NCI-H69 (cell line): ENCODE measurements around the gene SIVA1.

Source experiments
- DNase-seq: peaks from one replicate; lab custom pipeline; 2025; lab: John Stamatoyannopoulos, UW

Gene SIVA1

DNA sequence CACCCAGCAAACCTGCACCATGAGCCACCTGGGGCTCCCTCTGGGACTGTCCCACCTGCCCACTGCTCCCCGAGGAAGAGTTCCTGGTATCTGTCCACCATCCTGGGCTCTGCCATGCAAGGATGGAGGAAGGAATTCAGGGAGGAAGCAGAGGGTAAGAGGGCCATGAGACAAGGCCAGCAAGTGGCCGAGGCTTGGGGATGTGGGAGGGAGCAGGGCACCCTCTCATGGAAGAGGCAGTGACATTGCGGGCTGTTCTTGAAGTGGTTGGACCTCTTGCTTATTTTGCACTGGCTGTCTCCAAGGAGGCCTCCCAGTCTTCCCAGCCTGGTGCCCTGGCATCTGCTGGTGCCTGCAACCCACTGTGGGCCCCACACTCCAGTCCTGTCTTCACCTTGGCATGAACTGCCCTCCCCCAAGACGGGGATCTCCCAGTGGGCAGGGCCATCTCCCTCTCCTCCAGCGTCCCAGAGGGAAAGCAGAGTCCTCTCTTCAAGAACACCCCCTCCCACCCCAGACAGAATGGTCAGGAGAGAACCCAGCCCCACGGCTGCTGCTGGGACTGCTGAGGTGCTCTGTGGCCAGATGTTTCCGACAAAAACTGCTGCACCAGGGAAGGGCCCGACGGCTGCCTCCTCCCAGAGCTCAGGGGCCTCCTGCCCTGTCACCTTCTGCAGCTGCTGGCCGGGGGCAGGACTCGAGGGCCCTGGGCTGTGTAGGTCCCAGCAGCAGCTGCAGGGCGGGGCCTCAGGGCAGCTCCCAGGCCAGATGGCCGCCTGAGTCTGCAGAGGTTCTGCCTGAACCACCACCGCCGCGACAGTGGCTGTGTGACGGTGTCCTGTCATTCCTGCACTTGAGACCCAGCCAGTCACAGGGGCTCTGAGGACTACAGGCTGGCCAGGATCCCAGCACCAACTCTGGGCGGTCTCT lies 44.4 kb downstream of the SIVA1 start:
- DNase-seq, result no peak

DNA sequence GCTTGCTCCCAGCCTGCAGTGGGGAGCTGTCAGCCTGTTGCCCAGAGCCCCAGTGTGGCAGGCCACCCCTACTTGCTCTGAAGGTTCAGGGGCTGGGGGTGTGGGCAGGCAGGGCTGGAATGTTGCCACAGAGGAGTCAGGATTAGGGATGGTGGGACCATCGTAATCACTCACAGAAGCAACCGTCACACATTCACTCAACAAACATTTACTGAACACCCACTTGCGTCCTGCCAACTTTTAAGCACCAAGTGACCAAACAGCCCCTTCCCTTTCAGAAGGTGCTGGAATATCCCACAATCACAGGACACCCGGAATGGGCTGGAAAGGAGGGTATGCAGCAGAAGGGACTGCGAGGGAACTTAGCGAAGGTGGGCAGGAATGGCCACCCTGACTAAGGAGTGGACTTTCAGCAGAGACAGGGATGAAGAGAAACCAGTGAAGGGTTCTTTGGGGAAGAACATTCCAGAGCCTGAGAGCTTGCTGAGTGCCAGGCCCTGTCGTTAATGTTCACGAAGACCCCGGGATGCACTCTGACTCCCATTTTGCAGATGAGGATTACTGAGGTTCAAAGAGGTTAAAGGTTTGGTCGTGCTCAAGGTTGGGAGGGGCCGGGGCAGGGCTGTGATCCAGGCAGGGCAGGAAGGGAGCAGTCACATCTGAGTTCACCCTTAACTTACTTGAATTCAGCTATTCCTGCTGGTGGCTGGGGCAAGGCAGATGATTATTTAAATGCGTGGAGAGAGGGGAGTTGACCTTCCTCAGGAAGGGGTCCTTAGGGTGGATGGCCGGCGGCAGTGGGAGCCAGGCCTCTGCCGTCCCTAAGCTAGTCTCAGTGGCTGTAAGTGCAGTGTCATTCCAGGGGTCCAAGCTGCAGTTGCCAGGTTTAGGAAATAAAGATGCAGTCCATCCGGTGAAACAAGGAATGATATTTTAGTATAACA lies 45.6 kb downstream of the SIVA1 start:
- no peak for DNase-seq

DNA sequence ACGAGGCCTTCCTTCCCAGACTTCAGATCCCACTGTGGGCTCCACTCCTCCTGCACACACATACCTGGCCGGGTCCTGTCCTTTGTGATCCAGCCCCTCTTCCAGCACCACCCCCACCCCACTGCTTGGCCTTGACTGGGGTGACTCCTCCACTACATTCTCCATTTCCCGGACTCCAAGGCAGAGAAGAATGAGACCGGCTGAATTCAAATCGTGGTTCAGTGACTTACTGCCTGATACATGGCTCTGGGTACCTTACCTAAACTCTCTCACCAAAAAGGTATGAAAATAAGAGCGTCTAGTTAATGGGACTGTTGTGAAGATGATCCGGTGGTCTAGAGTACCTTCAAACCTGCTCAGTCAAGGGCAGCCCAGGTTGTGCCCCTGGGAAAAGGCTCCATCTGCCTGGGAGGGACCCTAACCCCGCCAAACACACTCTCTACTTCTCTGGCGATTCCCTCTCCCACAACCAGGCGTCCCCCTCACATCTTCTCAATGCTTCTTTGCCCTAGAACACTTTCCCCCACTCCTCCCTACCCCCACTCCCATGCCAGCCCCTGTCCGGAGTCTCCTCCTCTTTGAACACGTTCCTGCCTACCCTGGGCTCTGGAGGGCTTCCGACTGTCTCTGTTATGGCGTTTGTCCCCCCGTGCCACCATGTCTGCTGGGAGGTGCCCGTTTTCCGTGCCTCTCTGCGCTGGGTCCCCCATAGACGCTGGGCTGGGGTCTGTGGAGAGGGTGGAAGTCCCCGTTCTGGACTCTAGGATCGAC lies 46.5 kb downstream of the SIVA1 start:
- DNase-seq, result no peak

DNA sequence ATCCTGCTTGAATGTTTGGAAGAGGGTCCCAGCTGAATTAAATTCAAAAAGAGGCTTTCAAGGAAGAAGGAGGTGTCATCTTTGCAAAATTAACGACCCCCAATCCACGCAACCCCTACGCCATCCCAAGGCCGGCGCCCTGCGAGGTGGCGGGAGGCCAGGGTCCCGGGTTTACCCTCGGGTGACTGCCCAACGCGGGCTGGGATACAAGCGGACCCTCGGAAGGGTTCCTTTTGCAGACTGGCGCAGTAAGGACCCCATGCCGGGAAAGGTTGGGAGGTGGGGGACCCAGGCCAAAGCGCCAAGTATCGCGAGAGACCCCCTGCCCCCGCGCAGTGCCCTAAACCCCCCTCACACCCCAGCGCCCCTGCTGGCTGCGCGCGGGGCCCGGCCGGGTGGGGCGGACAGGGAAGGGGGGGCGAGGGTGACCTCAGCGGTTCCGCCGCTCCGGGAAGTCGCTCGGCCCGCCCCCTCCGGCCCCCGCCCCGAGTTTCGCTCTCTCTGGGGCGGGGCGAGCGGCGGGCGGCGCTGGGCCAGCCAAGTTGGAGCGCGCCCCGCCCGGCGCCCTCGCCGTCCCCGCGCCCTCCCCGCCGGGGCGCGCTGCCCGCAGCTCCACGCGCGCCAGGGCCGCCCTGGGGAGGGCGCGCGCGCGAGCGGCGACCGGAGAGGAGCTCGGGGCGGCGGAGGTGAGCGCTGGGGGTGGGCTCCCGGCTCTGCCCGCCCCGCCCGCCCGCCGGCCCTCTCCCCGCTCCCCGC lies 47.2 kb downstream of the SIVA1 start:
- DNase-seq, result peak; percentile 90

DNA sequence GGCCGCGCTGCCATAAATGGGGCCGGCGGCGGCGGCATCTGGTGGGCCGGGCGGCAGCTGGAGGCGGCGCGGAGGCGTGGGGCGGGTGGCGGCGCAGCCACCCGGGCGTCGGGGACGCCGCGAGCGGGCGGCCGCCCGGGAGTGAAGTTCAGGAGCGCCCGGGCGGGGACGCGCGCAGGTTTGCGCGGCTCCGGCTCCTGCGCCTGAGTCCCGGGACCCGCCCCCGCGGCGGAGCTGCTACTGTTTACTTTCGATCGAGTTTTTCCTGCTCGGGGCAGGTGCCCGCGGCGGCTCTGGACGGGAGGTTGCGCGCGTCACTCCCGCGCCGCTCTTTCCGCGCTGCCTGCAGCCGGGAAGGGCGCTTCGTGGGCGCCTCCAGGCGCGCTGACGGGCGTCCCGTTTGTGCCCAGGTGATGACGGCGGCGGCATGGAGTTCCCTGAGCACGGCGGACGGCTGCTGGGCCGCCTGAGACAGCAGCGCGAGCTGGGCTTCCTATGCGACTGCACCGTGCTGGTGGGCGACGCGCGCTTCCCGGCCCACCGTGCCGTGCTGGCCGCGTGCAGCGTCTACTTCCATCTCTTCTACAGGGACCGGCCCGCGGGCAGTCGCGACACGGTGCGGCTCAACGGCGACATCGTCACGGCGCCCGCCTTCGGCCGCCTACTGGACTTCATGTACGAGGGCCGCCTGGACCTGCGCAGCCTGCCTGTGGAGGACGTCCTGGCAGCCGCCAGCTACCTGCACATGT lies 48.0 kb downstream of the SIVA1 start, which contains the start of gene ZBTB42:
Gene ZBTB42, plus strand, starts transcription at position 331 of the 749 bp plus-strand sequence. Its CDS starts 97 bp downstream, at position 428.
- DNase-seq, result peak; percentile 90

DNA sequence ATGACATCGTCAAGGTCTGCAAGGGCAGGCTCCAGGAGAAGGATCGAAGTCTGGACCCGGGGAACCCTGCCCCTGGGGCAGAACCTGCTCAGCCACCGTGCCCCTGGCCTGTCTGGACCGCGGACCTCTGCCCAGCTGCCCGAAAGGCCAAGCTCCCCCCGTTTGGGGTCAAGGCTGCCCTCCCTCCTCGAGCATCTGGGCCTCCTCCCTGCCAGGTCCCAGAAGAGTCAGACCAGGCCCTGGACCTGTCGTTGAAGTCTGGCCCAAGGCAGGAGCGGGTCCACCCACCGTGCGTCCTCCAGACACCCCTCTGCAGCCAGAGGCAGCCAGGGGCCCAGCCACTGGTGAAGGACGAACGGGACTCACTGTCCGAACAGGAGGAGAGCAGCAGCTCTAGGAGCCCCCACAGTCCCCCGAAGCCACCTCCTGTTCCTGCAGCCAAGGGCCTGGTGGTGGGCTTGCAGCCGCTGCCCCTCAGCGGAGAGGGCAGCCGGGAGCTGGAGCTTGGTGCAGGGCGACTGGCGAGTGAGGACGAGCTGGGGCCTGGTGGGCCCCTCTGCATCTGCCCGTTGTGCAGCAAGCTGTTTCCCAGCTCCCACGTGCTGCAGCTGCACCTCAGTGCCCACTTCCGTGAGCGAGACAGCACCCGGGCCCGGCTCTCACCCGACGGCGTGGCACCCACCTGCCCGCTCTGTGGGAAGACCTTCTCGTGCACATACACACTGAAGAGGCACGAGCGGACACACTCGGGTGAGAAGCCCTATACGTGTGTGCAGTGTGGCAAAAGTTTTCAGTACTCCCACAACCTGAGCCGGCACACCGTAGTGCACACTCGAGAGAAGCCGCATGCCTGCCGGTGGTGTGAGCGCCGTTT lies 48.8 kb downstream of the SIVA1 start:
- DNase-seq, result no peak

DNA sequence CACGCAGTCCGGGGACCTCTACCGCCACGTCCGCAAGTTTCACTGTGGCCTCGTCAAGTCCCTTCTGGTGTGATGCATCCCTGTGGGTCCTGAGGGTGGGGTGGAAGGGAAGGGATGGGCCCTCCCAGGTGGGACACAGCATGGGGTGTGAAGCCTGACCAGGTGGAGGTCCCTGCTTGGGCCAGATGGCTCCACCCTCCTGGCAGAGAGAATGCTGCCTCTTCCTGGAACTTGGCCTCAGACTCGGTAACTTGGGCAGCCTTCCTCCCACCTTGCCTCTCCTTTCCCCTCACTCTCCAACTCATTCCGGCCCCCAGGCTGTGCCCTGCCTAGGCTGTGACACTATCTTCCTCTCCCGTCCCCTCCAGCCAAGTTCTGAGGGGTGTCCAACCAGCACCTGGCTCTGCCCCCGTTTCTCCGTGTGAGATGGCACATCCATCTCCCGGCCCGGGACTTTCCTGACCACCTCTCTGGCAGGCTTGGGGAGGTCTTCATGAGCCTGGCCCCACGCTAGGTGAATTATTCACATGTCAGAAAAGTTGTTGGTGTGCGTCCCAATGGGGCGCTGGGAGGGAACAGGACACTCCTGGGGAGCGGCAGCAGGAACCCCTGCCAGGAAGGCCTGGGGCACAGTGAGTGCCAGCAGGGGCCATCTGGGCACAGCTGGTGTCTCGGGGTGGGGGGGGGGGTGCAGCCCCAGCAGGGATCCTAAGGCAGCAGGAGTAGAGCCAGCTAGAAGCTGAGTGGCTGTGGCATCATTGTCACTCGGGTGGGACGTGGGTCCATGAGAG lies 49.6 kb downstream of the SIVA1 start:
- peak; percentile 69 for DNase-seq

DNA sequence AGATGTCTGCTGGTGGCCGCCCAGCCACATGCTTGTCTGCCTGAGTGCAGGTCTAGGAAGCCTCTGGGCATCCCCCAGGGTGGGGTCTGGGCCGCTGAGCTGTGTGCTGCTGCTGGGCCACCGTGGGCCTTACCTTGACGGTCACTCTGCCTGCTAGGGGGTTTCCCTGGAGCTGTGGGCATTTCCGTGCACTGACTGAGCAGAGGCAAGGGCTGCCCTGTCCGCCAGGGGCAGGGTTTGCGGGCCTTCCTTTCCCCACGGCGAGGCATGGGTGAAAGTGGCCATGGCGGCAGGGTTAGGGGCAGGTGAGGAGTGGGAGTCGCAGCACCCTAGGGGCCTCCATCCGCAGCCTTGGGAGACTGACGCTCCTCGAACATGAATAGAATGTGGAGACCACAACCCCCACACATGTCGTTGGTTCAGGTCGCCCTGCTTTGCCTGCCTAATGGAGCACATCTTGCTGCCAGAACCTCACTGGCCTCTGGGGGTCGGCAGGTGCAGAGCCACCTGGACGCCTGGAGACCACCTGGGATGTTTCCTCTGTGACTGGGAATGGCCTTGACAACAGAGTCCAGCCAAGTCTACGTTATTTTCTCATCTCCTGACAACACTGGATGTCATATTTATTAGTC lies 50.4 kb downstream of the SIVA1 start:
- DNase-seq, result peak; percentile 69

DNA sequence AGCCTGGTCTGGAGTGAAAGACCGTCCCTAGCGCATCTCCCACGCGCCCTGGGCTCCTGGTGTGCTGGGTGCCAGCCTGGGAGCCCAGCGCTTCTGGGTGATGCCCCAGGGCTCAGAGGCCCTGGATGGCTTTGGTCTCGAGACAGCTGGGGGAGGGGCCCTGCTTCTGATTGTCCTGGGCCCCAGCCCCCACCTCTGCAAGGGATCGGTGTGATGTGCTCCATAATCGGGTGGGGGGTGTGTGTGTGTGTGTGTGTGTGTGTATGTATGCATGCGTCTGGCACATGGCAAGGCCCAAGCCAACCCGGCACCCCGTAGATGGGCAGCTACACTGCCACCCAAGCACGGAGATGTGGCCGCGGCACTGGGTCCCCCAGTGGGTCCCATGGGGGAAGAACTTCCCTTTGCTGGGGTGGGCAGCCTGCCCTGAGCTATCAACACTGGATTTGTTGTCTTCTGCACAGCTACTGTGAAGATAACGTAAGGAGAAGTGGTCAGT lies 51.0 kb downstream of the SIVA1 start:
- no peak for DNase-seq

DNA sequence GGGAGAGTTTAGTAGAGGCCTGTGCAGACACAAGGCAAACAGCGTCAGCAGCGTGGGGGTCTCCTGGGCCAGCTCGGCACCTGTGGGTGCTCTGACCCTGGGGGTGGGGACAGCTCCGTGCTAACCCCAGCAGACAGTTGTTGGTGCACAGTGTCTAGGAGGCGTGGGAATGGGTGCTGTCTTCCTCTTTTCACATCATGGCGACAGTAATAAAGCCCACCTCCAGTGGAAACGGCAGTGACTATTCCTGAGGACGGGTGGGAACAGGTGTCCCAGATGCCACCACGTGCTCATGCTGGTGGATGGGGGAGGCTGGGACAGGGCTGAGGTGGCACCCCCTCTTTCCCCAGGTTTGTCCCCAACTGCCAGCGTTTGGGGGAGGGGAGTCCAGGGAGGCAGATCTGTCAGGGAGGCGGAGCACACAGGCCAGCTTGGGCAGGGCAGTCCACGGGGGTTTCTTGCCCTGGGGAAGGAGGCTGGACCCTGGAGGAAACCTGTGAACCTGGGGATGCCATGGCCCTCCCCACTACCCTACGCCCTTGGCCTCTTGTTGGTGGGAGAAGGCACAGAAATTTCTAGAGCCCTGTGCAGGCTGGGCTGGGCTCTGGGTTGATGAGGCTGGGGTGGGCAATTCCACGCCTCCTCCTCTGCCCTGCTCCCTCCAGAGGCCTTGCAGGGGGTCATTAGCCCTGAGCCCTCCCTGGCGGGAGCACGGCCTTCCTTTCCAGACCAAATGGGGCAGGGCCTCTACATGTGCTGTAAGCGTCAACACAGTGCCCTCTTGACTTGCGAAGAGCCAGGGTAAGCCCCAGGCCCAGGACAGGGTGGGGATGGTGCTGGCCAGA lies 51.8 kb downstream of the SIVA1 start:
- no peak for DNase-seq

DNA sequence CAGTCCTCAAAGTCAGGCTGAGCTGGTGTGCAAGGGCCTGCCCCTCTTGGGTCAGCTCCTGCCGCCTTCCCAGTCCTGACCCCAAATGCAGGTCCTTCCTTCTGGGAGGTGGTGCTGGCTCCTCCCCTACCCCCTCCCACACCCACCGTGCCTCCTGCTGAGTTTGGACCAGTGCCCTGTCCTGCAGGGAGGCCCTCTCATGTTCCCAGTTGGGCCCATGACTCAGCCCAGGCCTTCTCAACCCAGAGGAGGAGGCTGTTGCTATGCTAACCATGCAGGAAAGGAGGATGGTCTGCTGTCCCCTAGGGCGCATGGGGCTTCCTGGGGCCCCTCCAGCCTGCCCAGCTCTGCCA lies 52.4 kb downstream of the SIVA1 start:
- DNase-seq, result peak; percentile 77

DNA sequence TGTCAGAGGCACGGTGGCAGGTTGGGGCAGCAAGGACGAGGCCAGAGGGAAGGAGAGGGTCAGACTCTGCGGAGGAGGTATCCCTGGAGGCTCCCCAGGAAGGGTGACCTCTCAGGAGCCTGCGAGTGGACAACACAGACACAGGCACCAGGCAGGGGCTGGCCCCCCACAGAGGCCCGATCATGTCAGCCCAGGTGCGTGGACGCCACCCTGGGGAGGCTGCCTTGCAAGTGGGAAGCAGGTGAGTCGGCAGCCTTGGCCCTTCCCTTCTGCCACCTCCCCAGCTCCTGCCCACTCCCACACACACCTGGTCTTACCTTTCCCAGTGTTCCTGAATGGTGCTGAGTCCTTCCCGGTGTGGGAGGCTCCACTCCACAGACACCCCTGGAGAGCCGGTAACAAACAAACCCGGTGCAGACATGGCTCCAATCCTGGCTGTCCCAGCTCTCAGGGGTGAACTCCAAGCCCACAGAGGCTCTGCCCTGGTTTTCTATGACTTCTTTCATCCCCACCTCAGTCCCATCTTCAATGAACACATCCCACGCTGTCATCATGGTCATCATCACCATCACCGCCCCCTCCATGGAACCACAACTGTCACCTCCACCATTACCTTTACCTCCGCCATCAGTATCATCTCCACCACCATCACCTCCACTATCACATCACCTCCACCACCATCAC lies 53.1 kb downstream of the SIVA1 start:
- DNase-seq, result no peak

DNA sequence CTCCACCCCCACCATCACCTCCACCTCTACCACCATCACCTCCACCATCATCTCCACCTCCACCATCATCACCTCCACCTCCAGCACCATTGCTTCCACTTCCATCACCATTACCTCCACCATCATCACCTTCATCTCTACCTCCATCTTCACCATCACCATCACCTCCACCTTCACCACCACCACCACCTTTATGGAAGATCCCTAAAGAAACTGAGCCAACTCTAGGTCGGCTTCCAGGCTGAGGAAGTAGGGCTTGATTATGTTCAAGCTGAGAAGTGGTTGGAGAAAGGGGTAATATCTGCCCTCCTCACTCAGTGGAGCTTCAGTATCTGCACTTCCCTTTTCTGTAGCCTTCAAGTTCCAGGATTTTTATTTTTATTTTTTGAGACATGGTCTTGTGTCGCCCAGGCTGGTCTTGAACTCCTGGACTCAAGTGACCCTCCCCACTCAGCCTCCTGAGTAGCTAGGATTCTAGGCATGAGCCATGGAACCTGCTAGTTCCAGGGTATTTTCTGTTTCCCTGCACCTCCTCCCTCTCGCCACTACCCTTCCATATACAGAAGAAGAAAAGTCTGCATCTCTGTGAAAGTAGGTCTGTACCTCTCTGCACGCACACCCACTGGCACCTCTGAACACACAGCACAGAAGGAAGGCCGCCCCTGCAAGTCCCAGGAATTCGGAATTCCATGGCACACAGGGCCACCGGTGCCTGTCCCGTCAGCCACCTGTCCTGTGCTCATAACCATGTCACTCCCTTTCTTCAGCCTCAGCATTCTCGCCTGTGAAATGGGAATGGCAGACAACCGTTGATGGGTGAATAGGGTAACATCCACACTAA lies 53.9 kb downstream of the SIVA1 start:
- no peak for DNase-seq

DNA sequence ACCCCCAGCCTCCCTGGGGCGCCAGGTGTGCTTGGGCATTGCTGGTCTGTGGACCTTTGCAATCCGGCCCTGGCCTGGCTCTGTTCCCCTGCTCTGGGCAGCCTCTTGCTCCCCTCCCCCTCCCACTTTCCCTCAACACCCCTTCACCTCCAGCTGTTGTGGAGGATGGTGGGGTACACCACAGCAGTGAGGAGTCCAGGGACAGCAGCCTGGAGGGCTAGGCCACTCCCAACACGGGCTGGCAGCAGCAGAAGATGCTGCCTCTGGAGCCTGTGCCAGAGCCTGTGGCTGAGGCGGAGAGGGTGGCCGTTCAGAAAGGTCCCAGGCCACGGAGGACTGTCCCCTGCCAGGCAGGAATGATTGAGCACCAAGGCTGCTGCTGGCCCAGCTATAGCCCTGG lies 55.5 kb downstream of the SIVA1 start:
- no peak for DNase-seq
